Measurements from ENCODE around the gene CSMD2.

CSMD2 gene

DNA sequence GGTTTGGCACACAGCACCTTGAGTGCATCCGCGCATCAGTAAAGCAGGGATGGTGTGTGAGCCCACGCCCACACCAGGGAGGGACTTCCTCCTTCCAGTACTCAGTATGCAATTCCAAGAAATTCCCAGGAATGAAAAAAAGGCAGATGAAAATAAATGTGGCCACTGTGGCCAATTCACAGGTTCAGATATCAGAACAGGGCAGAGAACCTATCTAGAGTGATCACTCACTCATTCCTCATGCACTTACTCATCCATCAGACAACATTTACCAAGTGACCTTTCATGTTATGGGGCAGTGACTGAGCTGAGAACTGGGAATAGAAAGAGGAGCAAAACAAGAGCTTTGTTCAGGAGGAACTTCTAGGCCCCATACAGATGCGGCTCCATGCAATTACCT is 578.9 kb downstream of the CSMD2 start:
- peak; percentile 58 for DNase-seq

DNA sequence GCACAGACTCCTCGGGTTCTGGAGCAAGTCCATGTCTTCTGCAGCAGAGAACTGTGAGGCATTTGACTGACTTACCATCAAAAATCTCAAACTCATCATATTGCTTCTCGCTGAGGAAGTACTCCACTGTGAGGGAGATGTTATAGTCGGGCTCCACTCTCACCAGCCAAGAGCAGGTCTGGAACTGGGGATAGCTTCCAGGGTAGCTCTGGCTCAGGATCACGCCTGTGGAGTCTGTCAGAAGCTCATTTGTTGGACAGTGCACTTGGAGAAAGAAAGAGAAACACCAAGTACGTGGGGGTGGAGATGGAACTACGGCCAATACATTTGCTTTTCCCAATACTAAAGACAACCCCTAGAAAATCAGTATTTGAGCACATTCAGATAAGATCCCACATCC is 581.5 kb downstream of the CSMD2 start:
- DNase-seq: no peak

DNA sequence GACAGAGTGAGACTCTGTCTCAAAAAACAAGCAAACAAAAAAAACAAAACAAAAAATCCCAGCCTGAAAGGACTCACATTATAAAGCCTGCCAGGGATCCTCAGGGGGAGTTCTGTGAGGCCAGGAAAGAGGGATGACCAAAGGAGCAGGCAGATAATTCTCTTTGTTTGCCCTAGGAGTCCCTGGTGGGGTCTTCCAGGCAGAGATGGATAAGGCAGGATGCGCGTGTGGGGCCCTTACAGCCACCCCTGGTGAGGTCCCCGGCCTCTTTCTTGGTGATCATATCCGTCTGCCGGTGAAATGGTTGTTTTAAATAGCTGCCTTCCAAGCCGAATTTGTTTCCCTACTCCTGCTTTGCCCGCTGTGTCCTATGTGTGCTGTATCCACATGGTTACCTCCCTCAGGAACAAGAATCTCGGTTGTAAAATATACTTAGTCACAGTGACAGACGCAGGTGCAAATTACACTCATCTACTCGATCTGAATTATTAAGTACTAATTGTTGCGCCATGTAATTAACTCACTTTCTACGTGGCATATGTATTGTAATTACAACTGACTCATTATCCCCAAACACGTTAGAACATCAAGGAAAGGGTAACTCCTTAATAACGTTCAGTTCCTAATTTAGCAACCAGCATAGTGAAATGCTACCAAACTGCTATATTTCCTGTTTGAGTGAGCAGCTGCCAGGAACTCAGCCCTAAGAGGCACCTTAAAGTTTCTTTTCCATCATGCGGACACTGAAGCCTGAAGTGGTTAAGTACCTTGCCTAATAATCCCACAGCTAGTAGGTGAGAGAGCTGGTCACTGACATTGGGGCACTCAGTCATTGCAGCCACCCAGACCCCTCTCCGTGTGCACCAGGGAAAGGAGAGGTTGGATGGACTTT is 586.2 kb downstream of the CSMD2 start:
- DNase-seq: no peak

DNA sequence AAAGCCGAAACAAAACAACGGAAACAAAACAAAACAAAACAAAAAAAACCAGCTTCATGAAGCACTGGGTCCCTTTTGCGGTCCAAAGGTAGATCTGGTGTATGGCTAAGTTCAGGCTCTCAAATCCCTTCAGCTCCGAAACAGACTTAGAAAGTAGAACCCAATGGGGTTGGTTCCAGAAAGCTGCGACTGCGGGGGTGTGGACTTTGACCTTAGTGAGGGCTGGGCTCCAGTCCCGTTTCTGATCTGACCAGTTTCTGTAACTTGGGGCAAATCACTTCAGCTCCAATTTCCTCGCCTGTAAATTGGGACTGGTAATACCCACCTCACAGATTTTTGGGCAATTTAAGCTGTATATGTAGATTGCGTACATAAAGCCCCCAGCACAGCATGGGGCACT is 587.4 kb downstream of the CSMD2 start:
- DNase-seq: no peak

DNA sequence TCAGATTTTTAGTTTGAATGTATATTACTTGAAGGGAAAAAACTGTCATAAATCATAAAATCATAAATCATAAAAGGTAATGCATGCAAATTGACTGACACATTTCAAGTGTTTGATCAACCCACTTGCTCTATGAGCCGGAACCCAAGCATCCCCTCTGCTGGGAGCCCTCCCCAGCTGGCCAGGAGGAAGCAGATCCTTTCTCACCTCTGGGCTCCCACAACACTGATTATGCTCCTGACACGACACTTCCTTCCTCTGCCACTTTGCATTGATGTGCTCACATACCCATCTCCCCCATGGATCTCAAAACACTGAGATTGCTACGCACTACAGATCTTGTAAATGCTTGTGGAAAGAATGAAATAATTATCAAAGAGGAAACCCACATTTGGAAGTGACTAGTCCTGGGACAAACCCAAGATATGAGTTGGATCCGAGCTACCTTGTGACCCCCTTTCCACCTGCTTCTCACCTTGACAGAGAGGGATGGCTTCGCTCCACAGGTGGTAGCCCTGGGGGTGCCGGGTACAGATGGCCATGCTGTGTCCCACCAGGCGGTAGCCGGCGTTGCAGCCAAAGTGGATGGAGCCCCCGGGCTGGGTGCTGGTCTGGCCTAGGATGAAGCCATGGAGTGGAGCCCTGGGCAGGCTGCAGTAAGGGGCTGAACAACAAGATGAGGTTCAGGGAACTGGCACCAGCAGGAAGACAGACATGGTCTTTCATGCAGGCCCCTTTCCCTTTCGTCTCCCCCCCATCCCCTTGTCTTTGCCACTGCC is 588.0 kb downstream of the CSMD2 start:
- DNase-seq: no peak

DNA sequence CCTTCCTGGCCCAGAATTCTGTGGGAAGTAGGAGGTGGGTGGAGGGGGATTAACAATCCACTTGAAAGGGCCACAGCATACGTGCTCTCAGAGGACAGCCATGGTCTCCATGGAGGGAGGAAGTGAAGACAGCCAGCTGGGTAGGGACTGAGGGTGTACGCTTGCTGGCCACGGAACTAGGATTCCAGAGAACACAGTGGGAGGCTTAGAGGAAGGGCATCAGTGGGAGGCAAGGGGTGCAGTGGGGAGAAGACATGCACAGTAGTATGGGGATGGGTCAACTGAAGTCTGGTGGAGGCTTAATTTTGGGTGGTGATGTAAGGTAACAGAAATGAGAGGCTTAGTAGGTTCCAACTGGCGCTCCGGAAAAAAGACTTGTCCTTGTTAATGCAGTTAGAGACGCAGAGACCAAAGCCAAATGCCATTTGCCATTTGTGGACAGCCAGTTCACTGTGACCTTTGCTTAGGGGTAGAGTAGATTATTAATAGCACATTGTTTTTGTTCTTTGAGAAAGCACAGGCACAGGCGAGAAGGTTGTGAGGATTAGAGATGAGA is 589.6 kb downstream of the CSMD2 start:
- no peak for DNase-seq

DNA sequence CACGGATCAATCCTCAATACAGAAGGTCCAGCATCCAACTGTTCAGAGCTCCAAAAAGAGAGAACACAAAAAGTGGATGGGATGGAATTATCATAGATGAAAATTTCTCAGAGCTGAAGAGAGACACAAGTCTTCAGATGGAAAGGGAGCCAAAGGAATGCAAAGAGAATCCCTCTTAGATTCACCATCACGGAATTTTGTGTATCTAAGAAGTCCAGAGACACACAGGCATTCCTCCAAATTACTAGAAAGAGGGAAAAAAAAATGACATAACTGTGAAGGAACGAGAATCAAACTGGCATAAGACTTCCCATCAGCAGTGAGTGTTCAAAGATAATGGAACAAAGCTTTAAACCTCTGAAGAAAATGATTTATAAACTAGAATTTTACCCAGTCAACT is 591.4 kb downstream of the CSMD2 start:
- peak; percentile 3 for DNase-seq

DNA sequence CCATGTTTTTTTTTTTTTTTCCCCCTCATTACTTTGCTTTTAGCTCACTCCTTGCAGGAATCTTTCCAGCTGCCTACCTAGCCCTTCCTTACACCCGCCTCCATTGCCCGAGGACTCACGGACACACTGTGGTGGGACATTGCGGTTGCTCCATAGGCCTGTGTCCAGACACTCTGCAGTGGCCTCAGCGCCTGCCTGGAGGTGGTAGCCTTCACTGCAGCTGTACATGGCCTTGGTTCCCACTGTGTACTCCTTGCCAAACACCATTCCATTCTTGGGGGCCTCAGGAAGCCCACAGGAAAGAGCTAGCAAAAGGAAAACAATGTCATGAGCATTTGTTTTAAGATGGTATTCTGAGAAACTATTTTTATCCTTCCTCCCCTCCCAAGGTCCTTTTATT is 592.6 kb downstream of the CSMD2 start:
- DNase-seq: no peak

DNA sequence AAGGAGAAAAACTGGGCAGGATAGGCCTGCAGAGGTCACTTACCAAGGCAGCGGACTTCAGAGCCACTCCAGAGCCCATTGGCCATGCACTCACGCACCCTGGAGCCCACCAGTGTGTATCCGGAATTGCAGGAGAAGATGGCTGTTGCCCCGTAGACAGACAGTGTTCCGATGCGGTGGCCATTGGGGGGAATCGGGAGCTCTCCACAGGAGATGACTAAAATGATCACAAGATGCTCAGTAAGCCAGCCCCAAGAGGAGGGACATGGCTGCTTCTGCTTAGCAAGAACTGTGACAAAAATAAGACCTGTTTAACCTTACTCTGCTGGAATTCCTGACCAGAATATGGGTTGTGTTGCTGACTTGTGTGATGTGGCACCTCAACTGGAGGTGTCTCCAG is 595.7 kb downstream of the CSMD2 start:
- DNase-seq: no peak

DNA sequence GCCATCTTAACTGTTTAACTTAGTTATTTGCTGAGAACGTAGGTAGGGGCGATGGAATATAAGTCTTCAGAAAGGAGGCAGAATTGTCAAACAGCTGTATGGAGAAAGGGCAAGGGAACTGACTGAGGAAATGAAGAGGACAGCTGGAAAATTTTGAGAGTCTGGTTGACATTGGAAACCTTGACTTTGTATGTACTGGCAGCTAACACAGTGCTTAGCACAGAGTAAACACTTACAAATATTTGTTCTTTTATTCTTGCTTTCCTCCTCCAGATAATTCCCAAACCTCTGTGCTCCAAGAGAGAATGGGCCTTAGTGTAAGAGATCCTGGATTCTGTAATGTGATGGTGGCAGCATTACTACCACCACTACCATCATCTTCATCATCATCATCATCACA is 601.3 kb downstream of the CSMD2 start:
- DNase-seq: no peak

DNA sequence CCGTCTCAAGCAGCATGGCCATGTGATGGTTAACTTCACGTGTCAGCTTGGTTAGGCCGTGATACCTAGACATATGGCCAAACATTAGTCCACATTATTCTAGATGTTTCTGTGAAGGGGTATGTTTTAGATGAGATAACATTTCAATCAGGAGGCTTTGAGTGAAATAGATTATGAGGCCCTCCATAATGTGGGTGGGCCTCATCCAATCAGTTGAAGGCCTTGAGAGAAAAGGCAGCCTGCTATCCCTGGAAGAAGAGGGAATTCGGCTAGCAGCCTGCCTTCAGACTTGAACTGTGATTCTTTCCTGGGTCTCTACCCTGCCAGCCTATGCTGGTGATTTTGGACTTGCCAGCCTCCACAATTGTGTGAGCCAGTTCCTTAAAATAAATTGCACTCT is 602.5 kb downstream of the CSMD2 start:
- no peak for DNase-seq

DNA sequence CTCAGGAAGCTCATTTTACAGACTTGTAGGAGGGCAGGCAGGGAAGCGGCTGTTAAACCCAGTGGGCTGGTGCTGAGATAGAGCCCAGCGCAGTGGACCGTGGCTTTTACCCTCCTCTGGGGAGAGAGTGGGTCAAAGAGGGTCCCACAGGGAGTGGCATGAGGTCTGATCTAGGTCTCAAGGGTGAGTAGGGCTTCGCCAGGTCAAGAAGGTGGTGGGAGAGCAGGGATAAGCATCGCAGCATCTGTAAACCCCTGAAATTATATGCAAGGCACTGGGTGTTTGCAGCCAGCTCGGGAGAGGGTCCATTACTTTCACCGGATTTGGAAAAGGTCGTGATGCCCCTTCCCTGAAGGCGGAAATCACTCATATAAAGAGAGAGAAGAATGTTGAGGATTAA is 603.5 kb downstream of the CSMD2 start:
- DNase-seq: no peak

DNA sequence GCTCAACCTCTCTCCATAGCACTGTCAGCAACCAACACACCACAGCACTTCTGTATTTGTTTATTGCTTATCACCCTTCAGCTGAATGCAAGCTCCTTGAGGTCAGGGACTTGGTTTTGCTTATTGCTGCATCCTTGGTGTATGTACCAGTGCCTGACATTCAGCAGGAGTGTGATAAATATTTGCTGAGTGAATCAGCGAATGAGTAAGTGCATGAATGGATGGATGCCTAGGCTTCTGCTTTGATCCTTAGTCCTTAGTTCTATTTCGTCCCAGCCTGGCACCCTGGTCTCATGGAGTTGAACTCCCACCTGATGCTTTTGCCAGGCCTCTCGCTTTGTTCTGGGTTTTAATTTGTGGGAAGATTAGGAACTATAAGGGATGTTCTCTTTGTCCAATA is 604.4 kb downstream of the CSMD2 start:
- DNase-seq: peak; percentile 17

DNA sequence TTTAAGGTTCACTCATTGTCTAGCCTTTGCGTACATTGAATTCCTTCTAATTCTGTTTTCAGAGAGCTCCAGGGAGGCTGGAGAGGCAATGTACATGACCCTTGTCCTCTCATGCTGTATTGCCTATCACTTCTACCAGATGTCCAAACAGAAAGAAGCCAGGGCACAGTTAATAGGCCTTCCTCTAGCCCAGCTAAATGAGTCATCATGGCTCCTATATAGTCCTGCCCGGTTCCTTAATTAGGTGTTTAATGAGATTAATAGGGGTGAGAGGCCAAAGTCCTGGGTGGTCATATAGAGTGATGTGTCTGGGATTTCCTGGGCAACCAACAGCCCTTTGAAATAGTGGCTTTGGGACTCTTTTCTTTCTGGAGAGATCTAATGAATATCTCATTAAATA is 616.3 kb downstream of the CSMD2 start:
- DNase-seq: no peak

DNA sequence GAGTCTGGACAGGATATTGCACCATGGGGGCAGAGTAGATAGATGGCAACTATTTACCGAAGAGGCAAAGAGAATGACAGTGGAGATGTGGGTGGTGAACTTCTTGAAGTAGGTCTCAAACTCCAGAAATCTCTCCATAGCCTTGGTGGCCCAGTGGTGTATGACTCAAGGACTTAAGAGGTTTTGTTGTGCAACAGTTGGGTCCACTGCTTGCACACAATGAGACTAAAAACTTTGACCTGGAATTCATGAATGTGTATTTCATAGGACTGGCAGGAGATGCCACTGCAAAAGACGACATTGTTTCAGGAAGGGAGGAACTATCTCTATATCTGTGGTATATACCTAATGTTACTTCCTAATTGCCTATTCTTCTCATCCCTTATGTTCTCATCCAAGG is 616.7 kb downstream of the CSMD2 start:
- no peak for DNase-seq

DNA sequence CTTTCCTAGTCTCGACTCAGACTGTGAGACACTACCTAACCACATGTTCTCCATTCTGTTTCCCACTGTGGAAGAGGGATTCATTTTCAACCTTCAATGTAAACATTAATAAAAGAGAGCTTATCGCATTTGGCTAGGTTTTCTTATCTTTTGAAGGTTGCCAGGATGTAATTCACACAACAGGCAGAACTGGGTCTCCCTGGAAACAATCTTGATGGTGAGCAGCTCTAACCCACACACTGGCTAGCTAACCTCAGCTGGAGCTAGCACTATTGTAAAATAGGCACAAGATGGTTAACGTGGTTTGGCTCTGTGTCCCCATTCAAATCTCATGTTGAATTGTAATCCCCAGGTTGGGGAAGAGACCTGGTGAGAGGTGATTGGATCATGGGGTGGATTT is 617.5 kb downstream of the CSMD2 start:
- DNase-seq: no peak

DNA sequence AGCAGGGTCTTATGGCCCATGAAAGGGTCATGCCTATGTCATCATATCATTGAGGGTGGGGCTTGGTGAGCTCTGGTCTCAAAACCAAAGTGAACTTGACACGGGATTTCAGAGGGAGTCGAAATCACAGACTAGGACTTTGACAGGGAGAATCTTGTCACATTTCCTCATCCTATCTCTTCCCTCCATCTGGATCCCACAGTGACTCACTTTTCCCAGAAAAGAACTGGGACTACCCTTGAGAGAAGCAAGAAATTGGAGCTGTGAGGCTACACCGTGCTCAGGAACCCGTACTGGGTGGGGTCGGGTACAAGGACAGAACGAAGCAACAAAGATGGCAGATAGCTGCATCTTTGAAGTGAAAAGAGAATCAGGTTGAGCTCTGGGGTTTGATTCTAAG is 623.1 kb downstream of the CSMD2 start:
- DNase-seq: no peak

DNA sequence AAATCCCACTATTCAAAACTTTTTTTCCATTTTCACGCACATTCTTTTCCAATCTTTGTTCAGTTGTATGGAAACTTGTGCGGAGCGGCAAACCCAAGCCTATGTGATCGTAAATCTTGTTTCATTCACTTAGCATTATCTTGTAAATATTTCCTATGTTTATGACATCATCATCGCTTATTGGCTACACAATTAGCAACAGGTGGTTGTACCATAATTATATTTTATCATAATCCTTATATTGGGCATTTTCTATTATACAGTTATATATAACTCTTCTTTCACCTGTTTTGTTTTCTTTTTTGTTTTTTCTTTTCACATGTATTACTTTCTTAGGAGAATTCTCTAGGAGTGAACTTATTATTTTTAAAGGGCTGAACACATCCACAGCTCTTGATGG is 627.1 kb downstream of the CSMD2 start:
- DNase-seq: no peak

DNA sequence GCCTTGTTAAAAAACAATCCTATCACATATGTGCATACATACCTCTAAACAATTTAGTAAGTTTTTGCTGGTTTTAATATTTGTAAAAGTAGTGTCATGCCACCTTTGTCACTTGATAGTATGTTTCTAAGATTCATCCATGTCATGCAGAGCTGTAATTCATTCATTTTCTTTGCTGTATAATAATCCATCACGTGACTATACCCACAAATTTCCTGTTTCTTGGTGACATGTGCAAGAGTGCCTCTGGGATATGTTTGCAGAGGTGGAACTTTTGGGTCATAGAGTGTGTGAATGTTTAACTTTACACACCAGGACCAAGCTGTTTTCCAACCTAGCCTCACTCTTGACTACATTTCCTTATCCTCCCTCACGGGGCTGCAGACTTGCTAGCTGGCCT is 629.7 kb downstream of the CSMD2 start:
- DNase-seq: no peak

DNA sequence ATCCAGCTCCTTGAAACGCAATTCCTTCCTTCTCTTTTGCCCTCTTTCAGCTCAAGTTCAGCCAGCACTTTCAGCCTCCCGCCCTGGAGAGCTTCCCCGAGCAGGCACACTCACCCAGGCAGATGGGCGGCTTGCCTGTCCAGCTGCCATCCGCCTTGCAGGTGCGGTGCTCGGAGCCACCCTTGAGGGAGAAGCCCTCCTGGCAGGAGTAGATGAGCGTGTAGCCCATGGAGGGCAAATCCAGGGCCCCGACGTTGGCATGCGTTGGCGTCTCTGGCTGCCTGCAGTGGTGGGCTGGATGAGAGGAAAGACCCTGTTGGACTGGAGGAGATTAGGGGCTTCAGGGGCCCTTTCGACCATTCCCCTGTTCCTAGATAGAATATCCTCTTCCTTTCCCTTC is 632.1 kb downstream of the CSMD2 start:
- DNase-seq: no peak

DNA sequence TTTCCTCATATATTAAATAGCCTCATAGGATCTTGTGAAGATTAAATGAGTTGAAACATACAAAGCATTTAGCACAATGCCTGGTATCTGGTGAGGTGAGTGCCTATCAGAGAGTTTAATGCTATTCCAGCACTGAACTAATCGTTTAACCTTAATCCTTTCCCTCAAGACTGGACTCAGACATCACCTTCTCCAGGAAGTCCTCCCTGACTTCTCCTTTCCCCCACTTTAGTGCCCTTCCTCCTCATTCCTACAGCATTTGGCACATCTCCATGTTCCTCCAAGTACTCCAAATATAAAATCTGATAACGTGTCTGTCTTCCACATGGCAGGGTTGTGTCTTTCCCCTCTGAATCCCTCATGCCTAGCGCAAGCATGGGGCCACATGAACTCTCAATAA is 632.8 kb downstream of the CSMD2 start:
- no peak for DNase-seq

DNA sequence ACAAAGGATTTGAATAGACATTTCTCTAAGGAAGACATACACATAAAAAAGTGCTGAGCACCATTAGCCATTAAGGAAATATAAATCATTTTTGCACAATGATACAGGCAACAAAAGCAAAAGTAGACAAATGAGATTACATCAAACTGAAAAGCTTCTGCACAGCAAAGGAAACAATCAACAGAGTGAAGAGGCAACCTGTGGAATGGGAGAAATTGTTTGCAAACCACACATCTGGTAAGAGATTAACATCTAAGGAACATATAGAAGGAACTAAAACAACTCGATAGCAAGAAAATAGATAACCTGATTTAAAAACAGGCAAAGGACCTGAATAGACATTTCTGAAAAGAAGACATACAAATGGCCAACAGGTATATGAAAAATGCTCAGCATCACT is 635.1 kb downstream of the CSMD2 start:
- DNase-seq: no peak

DNA sequence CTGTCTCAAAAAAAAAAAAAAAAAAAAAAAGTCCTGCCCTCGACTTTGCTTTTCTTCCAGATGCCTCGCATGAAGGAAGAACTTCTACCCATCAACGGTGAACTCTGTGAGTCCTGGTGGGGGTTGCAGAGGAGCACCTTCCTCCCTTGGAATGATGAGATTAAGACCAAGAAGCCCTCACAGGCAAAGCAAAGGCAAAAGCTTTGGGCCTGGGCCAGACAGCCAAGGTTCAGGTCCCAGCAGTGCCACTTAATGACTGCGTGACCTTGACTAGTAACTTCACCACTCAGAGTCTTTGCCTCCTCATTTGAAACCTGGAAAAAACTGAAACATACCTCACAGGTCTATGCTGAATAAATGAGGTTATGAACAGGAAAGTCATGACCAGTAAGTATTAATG is 637.1 kb downstream of the CSMD2 start:
- DNase-seq: no peak

DNA sequence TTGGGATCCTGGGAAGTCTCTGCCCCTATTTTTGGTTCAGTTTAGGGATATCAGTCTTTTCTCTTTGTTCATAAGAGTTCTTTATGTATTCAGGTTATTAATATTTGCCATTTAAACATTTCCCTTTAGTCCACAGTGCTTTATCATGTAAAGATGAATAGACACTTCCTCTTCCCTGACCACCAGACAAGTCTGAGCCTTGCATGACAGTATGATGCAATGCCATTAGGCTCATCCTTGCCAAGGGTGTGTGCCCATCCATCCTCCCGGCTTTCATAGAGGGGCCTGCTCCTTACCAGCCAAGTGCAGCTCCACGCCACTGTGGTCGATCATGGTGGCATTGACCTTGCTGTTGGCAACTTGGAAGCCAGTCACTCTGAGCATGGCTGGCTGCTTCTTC is 640.4 kb downstream of the CSMD2 start:
- DNase-seq: no peak
